Measurements from ENCODE around the gene ACKR3.

ACKR3 gene

DNA sequence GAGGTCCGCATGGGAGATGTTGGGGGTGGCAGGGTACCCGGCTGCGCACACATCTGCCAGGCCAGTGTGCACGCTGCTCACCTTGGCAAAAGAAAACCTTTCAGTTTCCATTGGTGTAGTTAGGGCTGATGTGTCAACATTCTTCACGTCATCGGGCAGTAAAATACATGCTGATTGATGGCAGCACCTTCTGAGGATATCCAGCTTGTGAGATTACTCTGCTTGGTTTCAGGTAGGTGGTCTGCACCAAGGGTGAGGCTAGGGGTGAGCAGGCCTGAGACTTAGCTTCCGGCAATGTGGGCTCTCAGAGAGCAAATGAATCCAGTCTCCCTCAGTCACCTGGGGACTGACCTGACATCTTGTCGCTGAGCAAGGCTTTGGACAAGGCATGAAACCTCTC is 19.3 kb upstream of the ACKR3 start:
- no peak for DNase-seq

DNA sequence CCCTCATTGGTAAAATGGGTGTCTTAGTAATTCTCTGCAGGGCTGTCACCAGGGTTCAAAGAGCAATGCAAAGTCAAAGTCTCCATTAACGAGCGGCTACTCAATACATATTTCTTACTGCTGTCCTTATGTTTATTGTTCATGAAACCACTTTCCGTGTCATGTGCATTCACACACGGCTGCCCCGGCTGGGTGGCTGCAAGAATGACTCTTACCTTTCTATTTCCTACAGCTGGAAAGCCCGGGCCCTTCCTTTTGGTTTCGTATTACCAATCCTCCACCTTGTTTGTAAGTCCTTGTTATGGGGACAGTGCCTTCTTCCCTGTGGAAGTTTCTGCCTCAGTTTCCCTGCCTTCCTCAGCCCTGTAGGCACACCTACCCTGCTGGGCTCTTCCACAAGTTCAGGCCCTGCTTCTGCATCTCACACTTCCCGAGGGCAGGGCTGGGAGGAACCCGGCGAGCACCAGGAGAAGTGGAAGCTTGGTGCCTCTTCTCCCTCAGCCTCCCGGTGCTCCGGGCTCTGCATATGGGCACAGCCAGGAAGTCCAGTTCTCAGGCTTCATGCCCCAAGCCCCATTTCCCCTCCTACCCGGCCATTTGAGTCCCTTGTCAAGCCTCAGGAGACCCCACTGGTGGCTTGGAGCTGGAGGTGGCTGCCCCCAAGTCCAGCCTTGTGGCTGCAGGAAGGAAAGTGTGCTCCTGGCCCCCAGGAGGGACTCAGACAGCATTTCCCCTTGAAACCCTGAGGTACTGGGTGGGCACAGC is 18.7 kb upstream of the ACKR3 start:
- DNase-seq: no peak

DNA sequence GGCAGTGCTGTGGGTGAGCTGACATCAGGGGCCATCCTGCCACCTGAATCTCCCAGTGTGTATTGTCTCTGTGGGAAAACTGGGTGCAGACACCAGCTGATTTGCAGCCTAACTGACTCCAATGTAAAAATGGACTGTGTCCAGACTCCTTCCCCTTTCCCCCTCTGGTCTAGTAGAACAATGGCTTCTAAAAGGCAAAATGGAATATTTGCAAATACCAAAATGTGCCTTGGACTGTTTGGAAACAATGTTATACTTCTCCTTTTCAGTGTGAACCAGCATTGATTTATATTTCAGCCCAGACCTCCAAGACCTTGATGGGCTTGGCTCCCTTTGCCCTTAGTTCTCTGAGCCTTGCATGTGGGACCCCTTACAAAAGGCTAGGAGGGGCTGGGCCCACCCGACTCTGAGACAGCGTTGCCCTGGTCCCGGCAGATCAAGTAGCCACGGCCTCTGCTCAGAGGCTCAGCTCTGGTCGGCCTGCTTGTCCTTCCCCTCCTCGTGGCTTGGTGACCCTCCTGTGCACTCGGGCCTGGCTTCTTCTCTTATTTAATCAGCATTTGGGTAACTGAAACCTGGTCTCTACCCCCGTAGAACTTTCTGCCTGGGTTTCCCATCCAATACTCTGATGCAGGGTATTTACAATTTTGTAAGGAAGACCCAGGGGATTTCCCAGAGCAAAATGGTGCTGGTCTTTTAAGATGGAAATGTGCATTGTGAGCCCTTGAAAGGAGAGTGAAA is 18.0 kb upstream of the ACKR3 start:
- DNase-seq: no peak

GRCh38 chr2:236552212-236552542 is 17.4 kb upstream of the ACKR3 start:
- DNase-seq: no peak

GRCh38 chr2:236552581-236553363 is 16.9 kb upstream of the ACKR3 start:
- no peak for DNase-seq

DNA sequence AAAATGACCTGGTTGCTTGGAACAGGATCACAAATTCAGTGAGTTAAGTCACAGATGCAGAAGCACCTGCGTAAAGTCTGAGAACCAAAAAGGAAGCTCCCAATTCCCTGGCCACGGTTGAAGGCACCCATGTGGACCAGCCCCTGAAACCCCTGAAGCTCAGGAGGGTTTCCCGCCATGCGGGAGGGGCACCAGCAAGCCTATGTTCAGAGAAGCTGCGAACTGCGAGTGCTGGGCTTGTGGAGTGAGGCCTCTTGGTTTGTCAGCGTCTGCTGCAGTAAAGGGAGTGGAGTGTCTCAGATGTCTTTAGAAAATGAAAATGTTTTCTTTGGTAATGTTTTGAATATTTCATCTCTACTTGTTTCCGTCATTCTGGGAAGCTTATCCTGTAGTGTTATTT is 16.1 kb upstream of the ACKR3 start:
- DNase-seq: no peak

DNA sequence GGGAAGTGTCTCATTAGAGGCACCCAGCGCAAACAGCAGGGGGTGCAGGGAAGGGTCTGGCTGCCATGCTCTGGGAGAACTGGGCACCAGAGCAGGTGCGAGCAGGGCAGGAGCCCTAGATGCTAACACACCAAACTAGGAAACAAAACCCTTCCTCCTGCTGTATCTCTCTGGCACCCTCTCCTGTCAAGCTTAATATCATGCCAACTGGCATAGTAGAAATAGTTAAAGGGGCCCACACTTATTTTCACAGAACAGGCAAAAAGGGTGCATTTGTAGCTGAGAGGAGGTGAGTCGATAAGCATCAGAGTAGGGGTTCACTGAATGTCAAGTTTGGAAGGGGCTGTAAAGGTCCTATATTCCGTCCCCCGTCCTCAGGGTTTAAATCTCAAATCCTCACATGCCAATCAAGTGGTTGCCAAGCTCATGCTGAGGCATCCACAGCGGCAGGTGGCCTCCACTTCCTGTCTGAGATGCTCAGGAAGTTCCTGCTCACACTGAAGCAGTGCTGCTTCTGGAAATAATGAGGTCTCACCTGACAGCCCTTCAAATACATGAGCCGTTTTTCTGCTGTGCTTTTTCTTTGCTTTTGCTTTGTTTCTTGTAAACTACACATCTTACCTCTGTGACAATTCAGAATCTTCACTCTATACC is 14.9 kb upstream of the ACKR3 start:
- DNase-seq: no peak

GRCh38 chr2:236555481-236555880 is 14.1 kb upstream of the ACKR3 start:
- no peak for DNase-seq

DNA sequence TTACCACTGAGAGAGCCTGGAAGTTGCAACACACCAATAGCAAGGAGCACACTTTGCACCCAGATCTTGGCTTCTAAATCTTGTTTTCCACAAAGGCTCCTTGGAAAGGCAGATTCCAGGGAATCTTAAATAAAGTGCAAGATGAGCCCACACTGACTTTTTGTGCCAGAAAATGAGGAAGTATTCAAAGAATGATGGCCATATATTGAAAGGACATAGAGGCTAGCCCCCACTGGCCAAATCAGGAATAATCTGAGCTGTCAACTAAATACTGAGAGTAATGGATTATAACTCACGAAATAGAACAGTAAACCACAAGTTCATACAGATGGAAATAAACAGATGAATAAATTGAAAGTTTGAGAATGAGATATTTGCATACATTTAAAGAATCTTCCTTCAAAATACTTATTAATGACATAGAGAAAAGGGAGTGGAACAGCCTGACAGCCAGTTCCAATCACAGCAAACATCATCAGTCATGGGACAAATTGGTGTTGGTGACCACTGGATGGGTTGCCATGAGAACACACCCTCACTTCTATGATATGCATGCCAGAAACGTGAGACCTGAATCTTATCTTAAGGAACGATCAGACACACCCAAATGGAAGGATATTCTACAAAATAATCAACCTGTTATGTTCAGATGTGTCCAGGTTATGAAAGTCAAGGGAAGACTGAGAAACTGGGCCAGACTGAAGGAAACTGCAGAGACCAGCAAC is 12.2 kb upstream of the ACKR3 start:
- no peak for DNase-seq

DNA sequence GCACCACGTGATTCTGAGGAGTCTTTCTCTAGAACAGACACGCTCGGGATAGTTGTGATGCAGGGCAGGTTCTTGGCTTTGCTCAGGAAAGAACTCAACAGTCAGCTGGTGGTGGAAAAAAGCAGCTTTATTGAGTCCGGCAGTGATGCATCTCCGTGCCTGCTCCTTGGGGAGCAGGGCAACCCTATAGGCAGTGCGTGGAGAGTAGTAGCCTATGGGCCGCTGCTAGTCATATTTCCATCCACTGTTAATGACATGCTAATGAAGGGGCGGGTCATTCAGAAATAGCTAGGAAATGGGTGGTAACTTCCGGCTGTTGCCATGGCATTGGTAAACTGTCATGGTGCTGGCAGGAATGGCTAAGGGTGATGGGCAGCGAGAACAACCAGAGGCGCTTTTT is 11.6 kb upstream of the ACKR3 start:
- no peak for DNase-seq

- DNase-seq: no peak
These were observed 10.3 kb upstream of the ACKR3 start for GRCh38 chr2:236558993-236559978.

- no peak for DNase-seq
These were observed 7.8 kb upstream of the ACKR3 start for GRCh38 chr2:236561874-236562273.

DNA sequence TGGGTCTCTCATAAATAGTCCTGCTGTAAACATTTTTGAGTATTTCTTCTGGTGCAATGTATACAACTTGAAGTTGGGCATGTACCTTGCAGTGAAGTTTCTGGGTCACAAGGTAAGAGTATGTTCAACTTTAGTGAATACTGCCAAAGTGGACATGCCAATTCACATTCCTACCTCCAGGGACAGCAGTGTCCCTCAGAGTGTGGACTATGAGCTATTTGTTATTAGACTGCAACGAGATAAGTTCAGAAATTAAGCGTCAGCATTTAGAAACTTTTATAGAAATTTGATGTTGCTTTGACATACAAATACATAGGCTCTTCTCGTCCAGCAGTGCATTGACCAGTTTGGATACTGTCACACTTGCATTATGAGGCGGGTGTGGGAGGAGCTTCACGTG is 7.2 kb upstream of the ACKR3 start:
- DNase-seq: no peak

DNA sequence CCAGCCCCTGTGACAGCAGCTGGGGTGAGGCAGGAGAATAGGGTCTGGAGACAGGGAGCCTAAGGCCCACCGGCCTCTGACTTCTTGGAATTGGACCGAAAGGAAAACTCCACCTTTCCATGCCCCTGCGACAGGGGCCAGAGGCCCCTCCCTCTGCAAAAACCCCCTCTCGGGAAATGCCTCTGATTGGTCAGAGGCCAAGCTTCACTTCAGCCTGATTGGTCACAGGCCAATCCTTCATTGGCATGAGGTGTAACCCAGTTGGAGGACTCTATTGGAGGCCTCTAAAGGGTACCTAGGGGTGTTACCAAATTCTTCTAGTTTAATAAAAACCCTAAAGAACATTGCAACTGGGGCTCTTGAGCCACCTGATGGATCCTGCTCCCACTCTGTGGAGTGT is 5.7 kb upstream of the ACKR3 start:
- no peak for DNase-seq

GRCh38 chr2:236565212-236565611 is 4.4 kb upstream of the ACKR3 start:
- no peak for DNase-seq

- DNase-seq: no peak
These were observed 3.7 kb upstream of the ACKR3 start for GRCh38 chr2:236565879-236566402.

GRCh38 chr2:236566596-236566995 is 3.0 kb upstream of the ACKR3 start:
- DNase-seq: no peak

DNA sequence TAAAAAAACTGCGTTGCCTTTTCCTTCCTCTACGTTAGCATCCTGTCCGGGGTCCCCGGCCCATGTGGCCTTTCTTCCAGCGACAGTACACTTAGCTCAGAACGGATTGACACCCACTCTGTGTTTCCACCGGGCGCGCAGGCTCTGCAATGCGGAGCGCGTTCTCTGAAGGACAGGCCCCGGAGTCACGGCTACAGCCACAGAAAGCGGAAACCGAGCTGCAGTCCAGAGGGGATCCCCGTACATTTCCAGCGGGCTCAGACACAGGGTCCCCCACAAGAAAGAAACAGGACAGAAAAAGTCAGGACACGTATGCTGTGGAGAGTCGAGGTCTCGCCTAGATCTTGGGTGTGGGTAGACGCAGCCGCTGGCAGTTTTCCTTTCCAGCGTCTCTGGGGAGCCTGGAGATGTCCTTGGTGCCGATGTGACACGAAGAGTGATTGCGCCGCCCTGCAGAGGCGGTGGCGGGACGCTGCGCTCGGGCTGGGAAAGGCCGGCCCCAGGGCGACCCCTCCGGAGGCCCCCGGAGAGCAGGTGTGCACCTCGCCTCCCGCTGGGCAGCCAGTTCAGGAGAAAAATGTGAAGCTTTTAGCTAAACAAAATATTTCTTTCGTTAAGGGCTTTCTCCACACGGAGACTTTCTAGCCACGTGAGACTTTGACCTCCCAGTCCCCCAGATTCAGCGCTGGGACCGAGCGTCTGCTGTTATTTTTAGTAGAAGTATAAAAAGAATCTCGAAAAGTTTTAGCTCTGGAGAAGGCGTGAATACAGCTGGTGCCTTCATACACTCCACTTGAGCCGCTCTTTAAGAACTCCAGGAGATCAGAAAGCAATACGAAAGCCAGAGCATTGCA is 1.3 kb upstream of the ACKR3 start:
- DNase-seq: no peak

- DNase-seq: no peak
These were observed 578 bp upstream of the ACKR3 start for GRCh38 chr2:236568922-236569572.

Data from NCI-H2081 treated with DMSO at 0.1 percent for 48 hours (cell line).